Epidermal melanocyte (primary cell): Measurements from ENCODE around the gene PIN4.
"Not testable (repeated sequence)": the region's sequence is repeated elsewhere in the genome, so short reads cannot be mapped to it uniquely, and the experiment has no call there.

Experiments
- DNase-seq: peaks from one replicate; pipeline ENCODE4 v3.0.0; 2011; ENCODE audit warnings: low spot score; ENCODE audit not compliant: insufficient read length

The PIN4 gene

GRCh38 chrX:72181178-72182125, at the start of gene PIN4:
Gene PIN4, plus strand, starts transcription at chrX:72181757. Its CDS starts 29 bp downstream, at chrX:72181786.
- peak; percentile 67 for DNase-seq

GRCh38 chrX:72132456-72132855, 49.1 kb upstream of the PIN4 start:
- DNase-seq = no peak

GRCh38 chrX:72133851-72134546, 47.6 kb upstream of the PIN4 start:
- DNase-seq = no peak

- DNase-seq = no peak
Measured at GRCh38 chrX:72137846-72138495, 43.6 kb upstream of the PIN4 start.

GRCh38 chrX:72139538-72139937, 42.0 kb upstream of the PIN4 start:
- DNase-seq = no peak

GRCh38 chrX:72141372-72142004, 40.1 kb upstream of the PIN4 start:
- no peak for DNase-seq

- DNase-seq = no peak
Measured at GRCh38 chrX:72142094-72142793, 39.3 kb upstream of the PIN4 start.

GRCh38 chrX:72142794-72143608, 38.6 kb upstream of the PIN4 start:
- DNase-seq = no peak

- no peak for DNase-seq
Measured at GRCh38 chrX:72143609-72143907, 38.0 kb upstream of the PIN4 start.

- no peak for DNase-seq
Measured at GRCh38 chrX:72145181-72145580, 36.4 kb upstream of the PIN4 start.

- no peak for DNase-seq
Measured at GRCh38 chrX:72146527-72146926, 35.0 kb upstream of the PIN4 start.

- DNase-seq = no peak
Measured at GRCh38 chrX:72158773-72159172, 22.8 kb upstream of the PIN4 start.

- DNase-seq = no peak
Measured at GRCh38 chrX:72159769-72160168, 21.8 kb upstream of the PIN4 start.

- DNase-seq = no peak
Measured at GRCh38 chrX:72165551-72165950, 16.0 kb upstream of the PIN4 start.

GRCh38 chrX:72169008-72169728, 12.4 kb upstream of the PIN4 start:
- DNase-seq = no peak

- not testable (repeated sequence) for DNase-seq
Measured at GRCh38 chrX:72176289-72176688, 5.3 kb upstream of the PIN4 start.

- DNase-seq = no peak
Measured at GRCh38 chrX:72176981-72177380, 4.6 kb upstream of the PIN4 start.

GRCh38 chrX:72180539-72180938, 1.0 kb upstream of the PIN4 start:
- DNase-seq = no peak

- DNase-seq = no peak
Measured at GRCh38 chrX:72182924-72183323, 1.4 kb downstream of the PIN4 start.
